ENCODE data around the gene DRAM1. TPM values are rescaled to one million over a fixed set of nuclear protein-coding genes. Genes with fewer than 3 reads are reported as not detected.
A peak's percentile ranks its signal among the peaks of the same experiment; 100 is the strongest.

Gene DRAM1
- total RNA-seq, 4 donors from 2014 or later, result 3.7 to 20.1 (median 8.7) TPM

- no peaks in the 10 kb centered on the region for H3K36me3 ChIP-seq
- in situ Hi-C loops (cut with MboI; ENCODE audit: low pct_ligation_motif_present in 1 of 4, low pct_unique_long_range_greater_than_20kb in 1 of 4, low sequenced_read_pairs in 3 of 4), result loop anchor here in 2 of 4 donors (10.0 to 25.0 kb wide), 2 partner anchors 543 to 546 kb away; partner anchors contain the start of gene IGF1 (in 2 of the 2)
- intact Hi-C loops (cut with DNase I; ENCODE audit: low total_unique reads), result loop anchor here (5.0 kb wide), 1 partner anchor 541 kb away; the partner anchor contains the start of gene IGF1
- no peaks in the 10 kb centered on the region for H3K27me3 ChIP-seq
- WGBS, 2 donors (ENCODE audit: low coverage in 1 of 2), result 53 to 75% methylated on average over 3 to 4 of the region's 4 CpGs
- TF ChIP-seq POLR2AphosphoS5 (IDR thresholded peaks at IDR 0.05) (no peak), CTCF (IDR thresholded peaks at IDR 0.05) (no peak)
- H3K9me3 ChIP-seq, result no peaks in the 10 kb centered on the region
- peaks cover 0 to 12% (median 2%) of the 10 kb centered on the region in 4 donors for H3K4me1 ChIP-seq
- no peak overlapping the region for H3K27ac ChIP-seq
- H3K4me3 ChIP-seq, result no peak overlapping the region
- no peak for DNase-seq
Observed at GRCh38 chr12:101941306-101942249, 64.2 kb downstream of the DRAM1 start.

- H3K4me3 ChIP-seq, result no peak overlapping the region
- no peak for DNase-seq
- no peak overlapping the region for H3K27ac ChIP-seq
- TF ChIP-seq CTCF (IDR thresholded peaks at IDR 0.05) (no peak), EP300 (IDR thresholded peaks at IDR 0.05; ENCODE audit: low read depth) (no peak), POLR2AphosphoS5 (IDR thresholded peaks at IDR 0.05) (no peak), POLR2A (IDR thresholded peaks at IDR 0.05) (no peak)
- in situ Hi-C loops (cut with MboI; ENCODE audit: low pct_ligation_motif_present in 1 of 4, low pct_unique_long_range_greater_than_20kb in 1 of 4, low sequenced_read_pairs in 3 of 4) (loop anchor here in 2 of 4 donors (10.0 to 25.0 kb wide), 2 partner anchors 543 to 545 kb away; partner anchors contain the start of gene IGF1 (in 2 of the 2)), intact Hi-C loops (cut with DNase I; ENCODE audit: low total_unique reads) (loop anchor here (5.0 kb wide), 1 partner anchor 540 kb away; the partner anchor contains the start of gene IGF1)
- H3K9me3 ChIP-seq, result no peaks in the 10 kb centered on the region
- H3K27me3 ChIP-seq, result no peaks in the 10 kb centered on the region
- H3K36me3 ChIP-seq, result no peaks in the 10 kb centered on the region
- 100% methylated on average over 1 of the region's 1 CpG; no CpG with 5 or more reads in 1 of the 2 donors for WGBS, 2 donors (ENCODE audit: low coverage in 1 of 2)
- peaks cover 0 to 12% (median 2%) of the 10 kb centered on the region in 4 donors for H3K4me1 ChIP-seq
Observed at GRCh38 chr12:101942250-101942605, 64.8 kb downstream of the DRAM1 start.

- peak; percentile 13 for DNase-seq
- in situ Hi-C loops (cut with MboI; ENCODE audit: low pct_ligation_motif_present in 1 of 4, low pct_unique_long_range_greater_than_20kb in 1 of 4, low sequenced_read_pairs in 3 of 4), result loop anchor here in 2 of 4 donors (10.0 to 25.0 kb wide), 2 partner anchors 539 to 542 kb away; partner anchors contain the start of gene IGF1 (in 2 of the 2)
Observed at GRCh38 chr12:101945369-101946232, 68.2 kb downstream of the DRAM1 start.

More at GRCh38 chr12:101945369-101946232, 68.2 kb downstream of the DRAM1 start:
- intact Hi-C loops (cut with DNase I; ENCODE audit: low total_unique reads), result no loop called here
- 47 to 52% methylated on average over 15 of the region's 15 CpGs for WGBS, 2 donors (ENCODE audit: low coverage in 1 of 2)
- no peaks in the 10 kb centered on the region for H3K9me3 ChIP-seq
- no peak overlapping the region for H3K27ac ChIP-seq
- TF ChIP-seq CTCF (IDR thresholded peaks at IDR 0.05) (no peak), EP300 (IDR thresholded peaks at IDR 0.05; ENCODE audit: low read depth) (no peak), POLR2A (IDR thresholded peaks at IDR 0.05) (no peak), POLR2AphosphoS5 (IDR thresholded peaks at IDR 0.05) (no peak)
- no peaks in the 10 kb centered on the region for H3K36me3 ChIP-seq
- H3K27me3 ChIP-seq, result no peaks in the 10 kb centered on the region
- H3K4me3 ChIP-seq, result no peak overlapping the region
- H3K4me1 ChIP-seq, result peaks cover 0 to 5% (median 2%) of the 10 kb centered on the region in 4 donors

Data from transverse colon (tissue), 4 donors.